BJ (cell line): Measurements from ENCODE around the gene SLC51B. TPM values are rescaled to one million over a fixed set of nuclear protein-coding genes. Genes with fewer than 3 reads are reported as not detected.

Experiments
- CTCF ChIA-PET: fragments of 350-600 bp; formaldehyde crosslinking; extraction: SDS; loops from one replicate; lab custom pipeline; 2021; ENCODE audit warnings: antibody characterized with exemption, inconsistent platforms; lab: Yijun Ruan, JAX
- POLR2A ChIA-PET: fragments of 300-600 bp; sonication (Branson Sonifier 250); formaldehyde crosslinking; extraction: SDS; loops from one replicate; lab custom pipeline; 2021; ENCODE audit warnings: antibody characterized with exemption; lab: Charles Lee
- DNase-seq: peaks from one replicate; pipeline ENCODE4 v3.0.0-alpha.2; 2011; ENCODE audit warnings: low read depth
- H3K27me3 ChIP-seq: 2 replicates; pipeline ENCODE4 v1.6.0; 2011; ENCODE audit warnings: low read length; ENCODE audit not compliant: control insufficient read depth, insufficient read depth
- H3K36me3 ChIP-seq: 2 replicates; pipeline ENCODE4 v1.5.1; 2011; ENCODE audit warnings: low read length; ENCODE audit not compliant: control insufficient read depth, insufficient read depth
- H3K4me3 ChIP-seq: 2 replicates; pipeline ENCODE4 v1.5.1; 2011; ENCODE audit warnings: low read depth, mild to moderate bottlenecking, control low read depth, low read length
- CTCF ChIP-seq: IDR thresholded peaks from 2 replicates; pipeline ENCODE4 v1.5.1; 2011; ENCODE audit warnings: low read depth, mild to moderate bottlenecking, control low read depth, inconsistent platforms, low read length, moderate library complexity; ENCODE audit not compliant: insufficient read depth
- polyA plus RNA-seq: library from polyadenylated mRNA; depleted of rRNA; stranded (reverse); fragments of >200 nt; gene quantifications from 2 replicates; pipeline ENCODE4 v1.2.3, GENCODE V29; 2011

SLC51B gene
- polyA plus RNA-seq, 1 experiment, result not detected

- TF ChIP-seq CTCF, result no peak
- Histone ChIP-seq H3K36me3 (no peaks in the 10 kb centered on the region), H3K4me3 (no peak overlapping the region), H3K27me3 (peaks cover 10% of the 10 kb centered on the region)
- POLR2A ChIA-PET, result no interaction called here
- CTCF ChIA-PET, result interaction anchor here (0.6 to 13.4 kb wide), 8 partner anchors 10 to 51 kb away, joined by 3 to 301 read pairs (median 12); partner anchors contain the start of gene KBTBD13
- DNase-seq, result no peak
Measured at GRCh38 chr15:65085207-65085753, 40.1 kb downstream of the SLC51B start.

GRCh38 chr15:65085990-65086679 lies 40.9 kb downstream of the SLC51B start:
- peak; percentile 55 for TF ChIP-seq CTCF
- Histone ChIP-seq H3K36me3 (no peaks in the 10 kb centered on the region), H3K27me3 (peaks cover 9% of the 10 kb centered on the region), H3K4me3 (no peak overlapping the region)
- DNase-seq, result no peak
- ChIA-PET POLR2A (no interaction called here), CTCF (interaction anchor here (0.6 to 13.4 kb wide), 10 partner anchors 10 to 52 kb away, joined by 3 to 301 read pairs (median 10); partner anchors contain the start of gene KBTBD13)

DNA sequence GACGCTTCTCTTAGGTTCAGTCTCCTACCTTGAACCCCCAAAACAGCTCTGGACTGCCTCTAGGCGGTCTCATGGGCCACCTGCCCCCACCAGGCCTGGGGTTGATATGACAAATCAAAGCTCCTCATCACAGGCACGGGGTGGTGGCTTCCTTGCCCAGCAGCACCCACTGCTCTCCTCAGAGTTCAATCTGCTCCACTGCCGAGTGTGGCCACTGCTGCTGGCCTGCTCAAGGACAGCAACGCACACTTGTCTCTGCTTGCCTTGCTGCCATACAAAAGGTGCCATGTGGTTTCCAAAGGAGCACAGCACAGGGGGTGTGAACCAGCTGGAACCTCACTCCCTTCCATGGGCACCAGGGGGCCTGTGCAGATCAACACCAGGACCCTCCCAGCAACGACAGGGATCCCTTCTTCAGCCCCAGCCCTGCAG lies 41.5 kb downstream of the SLC51B start:
- POLR2A ChIA-PET, result interaction anchor here (1.0 kb wide), 1 partner anchor 17 kb away, joined by 3 read pairs; no protein-coding TSS in a partner anchor
- DNase-seq, result no peak
- Histone ChIP-seq H3K36me3 (no peaks in the 10 kb centered on the region), H3K27me3 (peaks cover 6% of the 10 kb centered on the region), H3K4me3 (no peak overlapping the region)
- peak; percentile 23; the same call in 1 of the 2 replicates for TF ChIP-seq CTCF
- CTCF ChIA-PET, result interaction anchor here (0.8 to 13.4 kb wide), 7 partner anchors 9 to 52 kb away, joined by 3 to 301 read pairs (median 11); partner anchors contain the start of gene KBTBD13

DNA sequence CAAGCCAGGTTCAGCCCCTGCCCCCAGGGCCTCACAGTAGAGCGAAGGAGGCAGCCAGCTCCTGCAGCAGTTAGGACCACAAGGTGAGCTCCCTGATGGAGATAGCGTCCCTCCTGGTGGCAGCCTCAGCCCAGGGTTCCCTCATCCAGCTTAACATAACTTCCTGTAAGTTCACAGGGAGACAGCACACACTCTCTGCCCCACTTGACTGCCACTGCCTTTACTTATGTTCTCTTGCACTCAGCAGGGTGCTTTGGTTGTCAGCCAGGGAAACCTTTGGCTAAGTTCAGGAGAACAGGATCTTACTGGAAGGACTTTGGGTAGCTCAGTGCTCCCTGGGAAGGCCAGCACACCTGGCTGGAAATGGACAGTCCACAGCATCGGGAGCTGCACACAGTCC lies 42.2 kb downstream of the SLC51B start:
- Histone ChIP-seq H3K4me3 (no peak overlapping the region), H3K36me3 (no peaks in the 10 kb centered on the region), H3K27me3 (peaks cover 4% of the 10 kb centered on the region)
- no peak for DNase-seq
- POLR2A ChIA-PET, result interaction anchor here (1.0 kb wide), 1 partner anchor 16 kb away, joined by 3 read pairs; no protein-coding TSS in a partner anchor
- no peak for TF ChIP-seq CTCF
- CTCF ChIA-PET, result interaction anchor here (1.2 to 13.4 kb wide), 7 partner anchors 8 to 53 kb away, joined by 3 to 301 read pairs (median 11); partner anchors contain the start of gene KBTBD13
